Astrocyte of the cerebellum (primary cell): ENCODE data around the gene TNRC6A.

Experiments
- DNase-seq: peaks from one replicate; pipeline ENCODE4 v3.0.0-alpha.2; 2011; ENCODE audit warnings: low read depth
- H3K4me3 ChIP-seq: 2 replicates; pipeline ENCODE4 v1.5.1; 2011; ENCODE audit warnings: mild to moderate bottlenecking, low read depth, low read length, moderate library complexity
- CTCF ChIP-seq: IDR thresholded peaks from 2 replicates; pipeline ENCODE4 v1.5.1; 2012; ENCODE audit warnings: low read length, low read depth, moderate library complexity, mild to moderate bottlenecking; ENCODE audit errors: missing control alignments
- in situ Hi-C: cut with HindIII; loops from 2 replicates; pipeline ENCODE4 v1.10.0; 2017; ENCODE audit warnings: low sequenced_read_pairs

TNRC6A gene

GRCh38 chr16:24858219-24859041, 129.0 kb downstream of the TNRC6A start:
- no peak for TF ChIP-seq CTCF
- H3K4me3 ChIP-seq, result no peak overlapping the region
- in situ Hi-C loops, result no loop called here
- DNase-seq, result peak; percentile 32

GRCh38 chr16:24861461-24861860, 132.0 kb downstream of the TNRC6A start:
- no peak for TF ChIP-seq CTCF
- in situ Hi-C loops, result no loop called here
- DNase-seq, result no peak
- H3K4me3 ChIP-seq, result no peak overlapping the region

GRCh38 chr16:24863582-24864437, 134.4 kb downstream of the TNRC6A start:
- DNase-seq, result no peak
- in situ Hi-C loops, result no loop called here
- no peak for TF ChIP-seq CTCF
- H3K4me3 ChIP-seq, result no peak overlapping the region

GRCh38 chr16:24869033-24869432, 139.6 kb downstream of the TNRC6A start:
- H3K4me3 ChIP-seq, result no peak overlapping the region
- in situ Hi-C loops, result no loop called here
- no peak for DNase-seq
- TF ChIP-seq CTCF, result no peak

GRCh38 chr16:24871891-24872290, 142.4 kb downstream of the TNRC6A start:
- H3K4me3 ChIP-seq, result no peak overlapping the region
- in situ Hi-C loops, result no loop called here
- TF ChIP-seq CTCF, result no peak
- DNase-seq, result no peak

GRCh38 chr16:24873028-24873427, 143.6 kb downstream of the TNRC6A start:
- no peak for TF ChIP-seq CTCF
- in situ Hi-C loops, result no loop called here
- no peak for DNase-seq
- H3K4me3 ChIP-seq, result no peak overlapping the region
